Measurements from ENCODE around the gene CBLIF. TPM values are rescaled to one million over a fixed set of nuclear protein-coding genes. Genes with fewer than 3 reads are reported as not detected.
A peak's percentile ranks its signal among the peaks of the same experiment; 100 is the strongest.

CBLIF gene
- total RNA-seq, 1 experiment from 2014 or later = not detected

GRCh38 chr11:59810189-59810910 lies 34.9 kb downstream of the CBLIF start, which contains the start of gene MRPL16:
Gene MRPL16 (minus strand): TSS chr11:59810778. CDS start chr11:59810658, 120 bp downstream.
- Histone ChIP-seq H3K36me3 (ENCODE audit: control insufficient read depth, insufficient read depth, low read length) (peaks cover 16% of the 10 kb centered on the region), H3K27me3 (ENCODE audit: control insufficient read depth, insufficient read depth, low read length) (no peaks in the 10 kb centered on the region), H3K4me1 (ENCODE audit: control insufficient read depth, insufficient read depth, low read length) (peaks cover 5% of the 10 kb centered on the region; the same call in 1 of the 2 replicates), H3K27ac (ENCODE audit: low read length) (peak within 1 kb of the TSS; percentile 93), H3K9me3 (ENCODE audit: control insufficient read depth, insufficient read depth, low read depth, low read length) (no peaks in the 10 kb centered on the region; the same call in 1 of the 2 replicates), H3K4me3 (ENCODE audit: low read depth in 2 of 2, low read length in 2 of 2) (peak within 1 kb of the TSS; percentile 89 to 96)
- POLR2A ChIA-PET = interaction anchor here (0.6 kb wide), 1 partner anchor 320 kb away, joined by 8 read pairs; no protein-coding TSS in a partner anchor
- CTCF ChIA-PET = interaction anchor here (0.9 kb wide), 1 partner anchor 54 kb away, joined by 4 read pairs; no protein-coding TSS in a partner anchor
- ATAC-seq (peak; percentile 98), DNase-seq (ENCODE audit: low read depth, low spot score) (peak; percentile 61)
- no TSS peak for BruUV-seq (replicated peaks)
- intact Hi-C loops (cut with micrococcal nuclease; ENCODE audit: unreplicated experiment) (no loop called here), in situ Hi-C loops (cut with HindIII; ENCODE audit: low pct_unique_long_range_greater_than_20kb, low sequenced_read_pairs) (no loop called here)
- TF ChIP-seq TCF7L2 (IDR thresholded peaks at IDR 0.05; ENCODE audit: low read depth, low read length) = peak; percentile 90
- TF ChIP-seq REST (IDR thresholded peaks at IDR 0.05; ENCODE audit: insufficient read depth in 1 of 2, low read depth in 2 of 2, low read length in 1 of 2) = 0 out of 4 replicates have a peak, but pooled peaks have one; percentile 13 to 24
- TF ChIP-seq SIN3A (IDR thresholded peaks at IDR 0.05; ENCODE audit: borderline replicate concordance, insufficient read depth, low read depth, low read length) = no peak; the same call in 1 of the 2 replicates
- peak; percentile 90 for TF ChIP-seq POLR2AphosphoS5 (IDR thresholded peaks at IDR 0.05; ENCODE audit: low read depth, low read length)

GRCh38 chr11:59807047-59807610 lies 38.2 kb downstream of the CBLIF start:
- TF ChIP-seq POLR2AphosphoS5 (IDR thresholded peaks at IDR 0.05; ENCODE audit: low read depth, low read length) (no peak), REST (IDR thresholded peaks at IDR 0.05; ENCODE audit: insufficient read depth in 1 of 2, low read depth in 2 of 2, low read length in 1 of 2) (no peak), SIN3A (IDR thresholded peaks at IDR 0.05; ENCODE audit: borderline replicate concordance, insufficient read depth, low read depth, low read length) (no peak), TCF7L2 (IDR thresholded peaks at IDR 0.05; ENCODE audit: low read depth, low read length) (no peak), CTCF (IDR thresholded peaks at IDR 0.05) (no peak)
- in situ Hi-C loops (cut with HindIII; ENCODE audit: low pct_unique_long_range_greater_than_20kb, low sequenced_read_pairs) = no loop called here

More at GRCh38 chr11:59807047-59807610, 38.2 kb downstream of the CBLIF start:
- intact Hi-C loops (cut with micrococcal nuclease; ENCODE audit: unreplicated experiment) = loop anchor here (10.0 kb wide), 1 partner anchor 142 kb away; the partner anchor contains the start of gene PATL1
- H3K36me3 ChIP-seq (ENCODE audit: control insufficient read depth, insufficient read depth, low read length) = peaks cover 16% of the 10 kb centered on the region
- ChIA-PET POLR2A (interaction anchor here (0.6 kb wide), 1 partner anchor 8 kb away, joined by 7 read pairs; no protein-coding TSS in a partner anchor), CTCF (interaction anchor here (0.7 kb wide), 1 partner anchor 1081 kb away, joined by 3 read pairs; no protein-coding TSS in a partner anchor)
- no peaks in the 10 kb centered on the region; the same call in 1 of the 2 replicates for H3K9me3 ChIP-seq (ENCODE audit: control insufficient read depth, insufficient read depth, low read depth, low read length)
- no TSS peak for BruUV-seq (replicated peaks)
- ATAC-seq (no peak), DNase-seq (ENCODE audit: low read depth, low spot score) (no peak)
- no peaks in the 10 kb centered on the region for H3K27me3 ChIP-seq (ENCODE audit: control insufficient read depth, insufficient read depth, low read length)
- H3K4me3 ChIP-seq (ENCODE audit: low read depth in 2 of 2, low read length in 2 of 2) = no peak overlapping the region
- peaks cover 5% of the 10 kb centered on the region; the same call in 1 of the 2 replicates for H3K4me1 ChIP-seq (ENCODE audit: control insufficient read depth, insufficient read depth, low read length)
- no peak overlapping the region for H3K27ac ChIP-seq (ENCODE audit: low read length)
